IMR-90 (cell line): ENCODE results near the gene CCL14.
A peak's percentile ranks its signal among the peaks of the same experiment; 100 is the strongest.

Source experiments
- CTCF ChIP-seq: conservative IDR thresholded peaks from 2 replicates; pipeline ENCODE4 v1.5.1; 2012; ENCODE audit warnings: mild to moderate bottlenecking, low read depth, low read length, improper control_type of control experiment
- ELK1 ChIP-seq: fragments of 150-350 bp; IDR thresholded peaks from 2 replicates; pipeline ENCODE4 v1.6.1; 2016; ENCODE audit warnings: low read depth, mild to moderate bottlenecking, low read length, moderate library complexity, borderline replicate concordance
- MAFK ChIP-seq: IDR thresholded peaks from 2 replicates; pipeline ENCODE4 v1.6.1; 2012; ENCODE audit warnings: low read depth, low read length, improper control_type of control experiment
- POLR2A ChIP-seq: IDR thresholded peaks from 2 replicates; pipeline ENCODE4 v1.6.1; 2012; ENCODE audit warnings: mild to moderate bottlenecking, low read depth, low read length
- RCOR1 ChIP-seq: IDR thresholded peaks from 2 replicates; pipeline ENCODE4 v1.6.1; 2012; ENCODE audit warnings: mild to moderate bottlenecking, low read length, improper control_type of control experiment; ENCODE audit not compliant: insufficient replicate concordance
- SMC3 ChIP-seq: fragments of 150-350 bp; IDR thresholded peaks from 2 replicates; pipeline ENCODE4 v1.6.1; 2016; ENCODE audit warnings: low read depth, mild to moderate bottlenecking, antibody characterized with exemption, low read length, moderate library complexity

GRCh38 chr17:35969558-35970380 lies 16.8 kb downstream of the CCL14 start:
- TF ChIP-seq CTCF, result peak; percentile 87
- TF ChIP-seq POLR2A, result no peak
- no peak for TF ChIP-seq MAFK
- no peak for TF ChIP-seq RCOR1
- TF ChIP-seq SMC3, result peak; percentile 72
- no peak for TF ChIP-seq ELK1
